HG02623 (cell line): ENCODE results near the gene RNASE8.
A peak's percentile ranks its signal among the peaks of the same experiment; 100 is the strongest.

Source experiments
- ATAC-seq: cut with Tn5 transposase; IDR thresholded peaks from one replicate; pipeline ENCODE4 v1.9.1; 2021; ENCODE audit warnings: moderate library complexity; ENCODE audit not compliant: unreplicated experiment

RNASE8 gene

DNA sequence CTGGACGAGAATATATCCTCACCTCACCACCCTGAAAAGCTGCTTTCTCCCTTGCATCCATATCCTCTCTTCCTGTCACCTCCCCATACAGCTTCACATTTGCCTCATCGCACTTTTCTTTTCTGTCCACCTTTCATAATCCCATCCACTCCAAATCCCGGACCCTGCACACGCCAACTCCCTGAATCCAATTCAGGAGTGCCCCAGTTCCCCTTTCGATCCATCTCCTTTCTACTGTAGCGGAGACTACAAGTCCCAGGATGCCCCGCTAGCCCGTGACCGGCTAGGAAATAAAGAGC is 45.7 kb downstream of the RNASE8 start:
- no peak for ATAC-seq

DNA sequence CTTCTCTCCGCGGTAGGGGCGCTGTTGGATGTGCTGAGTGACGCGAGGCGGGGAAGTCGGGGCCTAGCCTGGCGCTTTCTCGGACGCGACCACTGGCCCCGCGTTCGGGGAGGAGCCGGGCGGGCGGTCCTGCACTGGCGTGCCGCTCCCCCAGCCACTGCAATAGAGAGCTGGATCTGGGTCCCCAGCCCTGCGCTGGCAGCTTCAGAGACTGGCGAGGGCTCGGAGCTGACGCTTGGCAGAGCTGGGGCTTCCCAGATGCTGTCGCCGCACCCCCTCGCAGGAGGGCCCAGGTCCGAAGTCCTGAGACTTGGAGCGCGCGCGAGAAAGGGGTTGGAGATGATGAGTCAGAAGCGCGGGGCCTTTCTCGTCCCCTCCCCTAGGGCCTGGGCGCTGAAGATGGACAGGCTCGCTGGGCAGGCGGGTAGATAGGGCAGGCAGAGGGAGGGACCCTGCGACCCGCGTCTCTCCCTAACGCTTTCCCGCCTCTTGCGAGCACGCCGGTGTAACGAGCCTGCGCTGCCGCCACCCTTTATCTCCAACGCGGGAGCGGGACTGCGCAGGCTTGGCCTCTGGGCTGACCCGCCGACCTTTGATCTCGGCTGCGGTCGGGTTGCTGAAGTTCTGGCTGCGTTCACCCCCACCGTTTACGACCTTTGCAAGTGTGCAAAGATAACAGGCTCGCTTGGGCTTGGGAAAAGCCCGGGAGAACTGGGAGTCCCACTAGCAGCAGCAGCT is 46.3 kb downstream of the RNASE8 start:
- ATAC-seq, result peak; percentile 88

DNA sequence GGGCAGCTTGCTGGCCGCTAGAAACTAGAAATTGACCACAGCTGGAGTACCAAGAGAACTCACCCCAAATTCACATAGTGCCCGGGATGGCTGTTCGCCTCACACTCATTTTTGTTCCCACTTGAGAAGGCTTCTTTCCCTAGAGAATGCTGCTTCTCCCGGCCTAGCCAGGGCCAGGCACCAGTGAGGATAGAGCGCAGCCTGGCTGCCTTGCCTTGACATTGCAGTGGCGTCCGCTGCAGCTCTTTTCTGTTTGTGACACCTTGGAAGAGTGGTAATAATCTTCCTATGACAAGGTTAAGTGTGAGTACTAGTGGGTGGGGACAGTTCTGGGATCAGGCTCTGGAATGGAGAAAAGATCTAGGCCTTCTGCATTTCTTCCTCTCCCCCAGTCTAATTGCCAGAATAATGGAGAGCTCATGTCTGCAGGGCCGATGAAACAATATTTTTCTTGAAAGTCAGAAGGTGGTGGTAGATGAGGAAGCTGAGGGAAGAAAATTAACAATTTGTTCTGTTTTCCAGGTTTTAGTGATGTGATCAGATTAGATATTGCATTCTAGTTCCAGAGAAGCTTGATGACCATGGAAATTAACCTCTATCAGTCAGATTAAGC is 46.9 kb downstream of the RNASE8 start:
- peak; percentile 32 for ATAC-seq

DNA sequence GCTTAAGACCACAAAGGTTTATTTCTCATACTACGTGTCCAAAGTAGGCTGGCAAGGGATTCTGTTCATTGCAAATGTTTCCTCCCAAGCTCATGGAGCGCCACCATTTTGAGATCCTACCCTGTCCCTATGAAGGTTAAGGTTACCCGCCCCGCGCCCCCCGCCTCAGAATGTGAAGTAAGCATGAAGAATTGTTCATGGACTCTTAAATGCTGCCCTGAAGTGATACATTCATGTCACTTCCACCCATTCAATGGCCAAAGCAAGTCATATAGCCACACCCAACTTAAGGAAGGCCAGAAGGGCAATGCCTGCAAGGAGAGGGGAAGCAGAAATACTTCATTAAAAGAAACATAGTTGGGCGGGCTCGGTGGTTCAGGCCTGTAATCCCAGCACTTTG is 47.5 kb downstream of the RNASE8 start:
- ATAC-seq, result no peak

DNA sequence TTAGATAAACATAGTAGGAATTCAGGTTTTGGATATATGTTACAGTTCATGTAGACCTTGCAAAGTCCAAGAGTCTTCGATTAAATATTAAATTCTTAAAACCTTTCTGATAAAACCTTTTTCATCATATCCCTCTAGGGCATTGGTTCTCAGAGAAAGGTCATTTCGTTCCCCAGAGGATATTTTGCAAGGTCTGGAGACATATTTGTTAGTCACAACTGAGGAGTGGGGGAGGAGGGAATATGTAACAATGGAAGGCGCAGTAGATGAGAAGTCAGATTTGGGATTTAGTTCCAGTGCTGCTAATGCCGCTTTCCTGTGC is 48.5 kb downstream of the RNASE8 start:
- ATAC-seq, result no peak

DNA sequence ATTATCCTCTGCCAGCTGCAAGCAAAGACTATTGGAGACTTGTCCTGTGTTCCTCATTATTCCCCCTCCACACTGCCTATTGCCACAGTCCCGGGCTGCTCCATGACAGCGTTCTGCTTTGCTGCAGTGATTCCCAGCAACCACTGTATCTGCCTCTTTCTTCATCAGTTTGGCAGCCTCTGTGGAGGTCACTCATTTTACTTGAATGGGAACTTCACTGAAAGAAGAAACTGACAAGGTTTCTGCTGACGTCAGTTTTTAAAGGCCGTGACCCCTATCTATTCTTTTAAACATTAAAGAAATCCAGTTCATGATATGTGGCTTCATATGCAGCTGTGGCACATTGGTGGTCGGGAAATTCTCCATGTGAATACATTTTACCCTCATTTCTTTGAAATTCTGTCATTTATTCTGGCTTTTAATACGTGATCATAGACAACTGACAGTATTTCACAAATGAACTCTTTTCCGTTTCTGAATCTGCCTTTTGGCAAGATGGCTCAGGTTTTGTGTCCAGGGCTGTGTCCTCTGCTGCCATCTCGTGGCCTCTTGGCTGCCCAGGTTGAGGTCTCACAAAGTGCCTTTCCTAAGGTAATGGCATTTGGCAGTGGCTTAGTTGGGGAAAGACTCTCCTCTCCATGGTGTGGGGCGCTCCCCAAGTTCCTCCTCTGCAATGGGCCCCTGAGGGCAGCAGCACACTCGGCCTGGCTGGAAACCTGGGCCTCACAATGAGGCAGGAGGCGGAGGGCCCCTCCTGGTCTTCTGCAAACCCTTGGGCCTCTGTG is 49.1 kb downstream of the RNASE8 start:
- ATAC-seq, result no peak

DNA sequence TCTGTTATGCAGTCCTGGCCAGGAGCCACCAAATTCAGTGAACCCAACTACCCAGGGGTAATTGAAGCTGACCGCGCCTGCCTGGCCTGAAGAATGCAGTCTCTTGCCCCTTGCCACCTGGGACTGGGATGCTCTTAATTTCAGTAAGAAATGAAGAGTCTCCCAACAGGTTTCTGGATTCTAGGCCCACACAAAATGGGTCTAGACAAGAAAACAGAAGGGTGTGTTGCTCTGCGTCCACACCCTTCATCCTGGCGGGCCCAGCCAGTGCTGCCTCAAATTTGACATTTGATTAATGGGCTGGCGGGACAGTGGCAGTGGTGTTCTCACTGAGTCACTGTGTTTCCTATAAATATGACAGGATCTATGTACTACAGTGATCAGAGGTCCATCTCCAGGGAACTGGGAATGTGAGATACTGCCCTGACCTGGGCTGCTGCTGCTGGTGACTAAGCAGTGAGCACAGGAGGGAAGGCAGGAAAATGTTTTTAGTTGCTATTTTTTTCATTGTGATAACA is 49.7 kb downstream of the RNASE8 start:
- ATAC-seq, result no peak
